Heart left ventricle (tissue), 16 donors: ENCODE results near the gene ZCCHC4. TPM values are rescaled to one million over a fixed set of nuclear protein-coding genes. Genes with fewer than 3 reads are reported as not detected.

ENCODE experiments used
- ATAC-seq, 4 donors: fragments of 200-7000 bp; cut with Tn5 transposase; one replicate each; pipeline ENCODE4 v1.9.1; 2020 to 2022; ENCODE audit warnings: moderate library complexity in 4 of 4, mild to moderate bottlenecking in 3 of 4, moderate number of reproducible peaks in 1 of 4
- DNase-seq, 5 donors: peaks; one replicate each; pipeline ENCODE4 v3.0.0-alpha.2; 2020
- H3K27ac ChIP-seq, 12 donors: fragments of 200-600 bp; sonication (generic) in 4 of 12; one replicate each; pipeline versions ENCODE4 v1.5.0 to v1.8.0; 2016 to 2022; ENCODE audit warnings: mild to moderate bottlenecking in 2 of 12
- H3K27me3 ChIP-seq, 9 donors: fragments of 200-600 bp; sonication (generic) in 2 of 9; one replicate each; pipeline versions ENCODE4 v1.5.1 to v1.8.0; 2016 to 2022; ENCODE audit warnings: mild to moderate bottlenecking in 3 of 9
- H3K36me3 ChIP-seq, 9 donors: fragments of 200-600 bp; sonication (generic) in 2 of 9; one replicate each; pipeline versions ENCODE4 v1.5.0 to v1.8.0; 2018 to 2022; ENCODE audit warnings: mild to moderate bottlenecking in 2 of 9
- H3K4me1 ChIP-seq, 12 donors: fragments of 200-600 bp; sonication (generic) in 4 of 12; one replicate each; pipeline versions ENCODE4 v1.5.0 to v1.8.0; 2016 to 2022; ENCODE audit warnings: mild to moderate bottlenecking in 3 of 12
- H3K4me3 ChIP-seq, 12 donors: fragments of 200-600 bp; sonication (generic) in 4 of 12; one replicate each; pipeline versions ENCODE4 v1.5.0 to v1.8.0; 2017 to 2022; ENCODE audit warnings: mild to moderate bottlenecking in 9 of 12, moderate library complexity in 4 of 12
- H3K9me3 ChIP-seq, 12 donors: fragments of 200-600 bp; sonication (generic) in 4 of 12; one replicate each; pipeline versions ENCODE4 v1.5.0 to v1.8.0; 2016 to 2022; ENCODE audit warnings: mild to moderate bottlenecking in 1 of 12
- POLR2A ChIP-seq, 2 donors: fragments of 450-650 bp; IDR thresholded peaks; one replicate each; pipeline ENCODE4 v1.6.1; 2017; ENCODE audit warnings: antibody characterized with exemption in 2 of 2, mild to moderate bottlenecking in 2 of 2, moderate library complexity in 2 of 2
- WGBS, 4 donors: extraction: QIAGEN DNeasy Blood & Tissue Kit in 2 of 4; methylation state at CpG; one replicate each; pipeline versions ENCODE4 v1.1.5 to v1.1.7; 2013 to 2018; 5-methylcytosine and 5-hydroxymethylcytosine counted together
- intact Hi-C, 10 donors: fragments of 100-400 bp; cut with DNase I; formaldehyde crosslinking; loops; one replicate each; pipeline versions ENCODE4 v1.11.1 to v1.14.2; 2022
- polyA plus RNA-seq, 2 donors: library from polyadenylated mRNA; stranded (reverse); fragments of 200-250 nt; gene quantifications; one replicate each; pipeline ENCODE4 v1.2.3, GENCODE V29; 2013
- total RNA-seq, 9 donors: library from RNA; depleted of rRNA in 2 of 9; stranded (reverse); fragments of >200 nt in 2 of 9; fragmentation: NEBNext Ultra II Directional in 3 of 9; extraction: Animal tissue kit (Norgen Biotek cat#: 25700) in 3 of 9; gene quantifications; one replicate each; pipeline versions ENCODE4 v1.1.0 to v1.2.4, GENCODE V29; 2016 to 2023
- TF ChIP-seq, protein P1 (sequence below), 12 donors: fragments of 200-600 bp; sonication (generic) in 4 of 12; IDR thresholded peaks; one replicate each; pipeline versions ENCODE4 v1.5.0 to v1.8.0; 2018 to 2022; ENCODE audit warnings: antibody characterized with exemption in 12 of 12, mild to moderate bottlenecking in 5 of 12
- donor health status: ischemic (EF 13 %, LVEDD 7.1; RV severe dilation, severe dysfunction).
- donor health status: healthy with polysubstance abuse.
- donor health status: DM: no; HTN: yes; CAD: no.
- donor health status: DM: no; HTN: no; CAD: no.
- donor health status: ischemic (EF 25% LVEDD 6.9; RV normal size, moderate dysfunction).
- donor health status: ischemic (EF 25% LVEDD 5.7; RV mildly dilated, moderate dysfunction).
- donor health status: healthy.
- donor health status: DM: yes; HTN: yes; CAD: no.
- donor health status: ischemic (EF 35%, LVEDD 5.7; RV mildly dilated, moderate dysfunction).
- donor health status: nonischemic (EF 11% LVEDD 7.7; RV severe dilation, severe dysfunction).
- donor health status: DM: yes; HTN: yes; CAD: no.
- donor health status: PGD.
- donor health status: ischemic (EF 29% LVEDD 5.4; RV normal size, mild dysfunction).
- donor health status: nonischemic (EF 23%, LVEDD 6.1; RV moderate dilation, normal function).

The ZCCHC4 gene
- total and polyA plus RNA-seq, 11 donors, result 5.2 to 9.6 (median 7.3) TPM

DNA sequence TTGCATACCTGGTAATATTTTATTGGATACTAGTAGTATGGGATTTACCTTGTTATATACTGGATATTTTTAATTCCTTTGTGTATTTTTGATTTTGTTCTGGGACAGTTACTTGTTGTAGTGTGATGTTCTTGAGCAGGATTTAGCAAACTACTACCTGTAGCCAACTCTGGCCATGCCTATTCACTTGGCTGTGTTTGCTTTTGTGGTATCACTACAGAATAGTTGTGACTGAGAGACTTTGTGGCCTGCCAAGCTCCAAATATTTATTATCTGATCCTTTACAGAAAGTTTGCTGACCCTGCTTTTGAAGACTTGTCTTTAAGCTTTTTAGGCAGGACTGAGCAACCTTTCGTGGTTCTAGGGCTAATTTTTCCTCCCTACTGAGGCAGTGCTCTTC is 17.8 kb downstream of the ZCCHC4 start:
- H3K27me3 ChIP-seq, result no peaks in the 10 kb centered on the region
- peaks cover 0 to 14% (median 4%) of the 10 kb centered on the region in 12 donors for H3K4me1 ChIP-seq
- H3K9me3 ChIP-seq, result no peaks in the 10 kb centered on the region
- peak overlapping the region in 1 of 12 donors; percentile 55 for H3K27ac ChIP-seq
- H3K4me3 ChIP-seq, result no peak overlapping the region
- no peak for DNase-seq
- intact Hi-C loops, result no loop called here
- WGBS, 4 donors, result 94 to 99% (median 96%) methylated on average over 1 of the region's 1 CpG
- TF ChIP-seq POLR2A (IDR thresholded peaks at IDR 0.05), result no peak
- TF ChIP-seq, protein P1, sequence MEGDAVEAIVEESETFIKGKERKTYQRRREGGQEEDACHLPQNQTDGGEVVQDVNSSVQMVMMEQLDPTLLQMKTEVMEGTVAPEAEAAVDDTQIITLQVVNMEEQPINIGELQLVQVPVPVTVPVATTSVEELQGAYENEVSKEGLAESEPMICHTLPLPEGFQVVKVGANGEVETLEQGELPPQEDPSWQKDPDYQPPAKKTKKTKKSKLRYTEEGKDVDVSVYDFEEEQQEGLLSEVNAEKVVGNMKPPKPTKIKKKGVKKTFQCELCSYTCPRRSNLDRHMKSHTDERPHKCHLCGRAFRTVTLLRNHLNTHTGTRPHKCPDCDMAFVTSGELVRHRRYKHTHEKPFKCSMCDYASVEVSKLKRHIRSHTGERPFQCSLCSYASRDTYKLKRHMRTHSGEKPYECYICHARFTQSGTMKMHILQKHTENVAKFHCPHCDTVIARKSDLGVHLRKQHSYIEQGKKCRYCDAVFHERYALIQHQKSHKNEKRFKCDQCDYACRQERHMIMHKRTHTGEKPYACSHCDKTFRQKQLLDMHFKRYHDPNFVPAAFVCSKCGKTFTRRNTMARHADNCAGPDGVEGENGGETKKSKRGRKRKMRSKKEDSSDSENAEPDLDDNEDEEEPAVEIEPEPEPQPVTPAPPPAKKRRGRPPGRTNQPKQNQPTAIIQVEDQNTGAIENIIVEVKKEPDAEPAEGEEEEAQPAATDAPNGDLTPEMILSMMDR (IDR thresholded peaks at IDR 0.05), result no peak
- ATAC-seq, result no peak
- peaks cover 0 to 21% (median 5%) of the 10 kb centered on the region in 9 donors for H3K36me3 ChIP-seq

DNA sequence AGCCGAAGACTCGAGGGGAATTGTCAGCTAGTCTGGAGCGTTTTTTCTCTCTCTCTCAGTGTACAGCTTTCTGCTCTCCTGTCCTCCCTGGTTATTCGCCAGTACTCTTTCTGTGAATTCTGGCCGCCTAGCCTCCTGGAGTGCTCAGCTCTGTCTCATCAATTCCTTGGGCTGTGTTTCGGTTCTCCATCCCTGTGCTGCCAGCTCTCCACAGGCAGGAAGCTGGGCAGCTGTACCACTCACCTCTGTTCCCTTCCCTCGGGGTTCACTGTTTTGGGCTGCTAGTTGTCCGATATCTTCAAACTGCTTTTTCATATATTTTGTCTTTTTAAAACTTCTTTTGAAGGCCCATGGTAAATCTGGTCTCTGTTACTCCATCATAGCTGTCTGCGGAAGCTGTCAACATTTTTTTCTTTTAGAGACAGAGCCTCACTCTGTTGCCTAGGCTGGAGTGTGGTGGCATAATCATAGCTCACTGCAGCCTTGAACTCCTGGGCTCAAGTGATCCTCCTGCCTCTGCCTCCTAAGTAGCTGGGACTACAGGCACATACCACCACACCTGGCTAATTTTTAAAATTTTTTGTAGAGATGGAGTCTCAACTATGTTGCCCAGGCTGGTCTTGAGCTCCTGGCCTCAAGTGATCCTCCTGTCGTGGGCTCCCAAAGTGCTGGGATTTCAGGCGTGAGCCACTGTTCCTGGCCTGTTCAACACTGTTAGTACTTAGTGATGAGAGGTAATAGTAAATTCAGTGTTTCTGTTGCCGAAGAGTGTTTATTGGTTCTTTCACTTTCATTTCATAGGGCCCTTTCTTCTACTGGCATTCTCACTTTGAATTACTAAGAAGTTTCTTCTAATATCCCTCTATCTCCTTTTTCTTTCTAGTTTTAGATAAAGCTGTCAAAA is 18.6 kb downstream of the ZCCHC4 start:
- DNase-seq (no peak), ATAC-seq (peak in 1 of 4 donors; percentile 9)
- H3K4me3 ChIP-seq, result peak overlapping the region in 3 of 12 donors; percentile 8 to 45 (median 9)
- WGBS, 4 donors, result 82 to 91% (median 87%) methylated on average over 12 of the region's 12 CpGs
- peak overlapping the region in 2 of 12 donors; percentile 33 to 55 for H3K27ac ChIP-seq
- H3K36me3 ChIP-seq, result peaks cover 0 to 29% (median 7%) of the 10 kb centered on the region in 9 donors
- H3K9me3 ChIP-seq, result no peaks in the 10 kb centered on the region
- H3K4me1 ChIP-seq, result peaks cover 0 to 14% (median 4%) of the 10 kb centered on the region in 12 donors
- TF ChIP-seq POLR2A (IDR thresholded peaks at IDR 0.05), result no peak
- TF ChIP-seq, protein P1 (IDR thresholded peaks at IDR 0.05), result no peak
- no peaks in the 10 kb centered on the region for H3K27me3 ChIP-seq
- intact Hi-C loops, result no loop called here

DNA sequence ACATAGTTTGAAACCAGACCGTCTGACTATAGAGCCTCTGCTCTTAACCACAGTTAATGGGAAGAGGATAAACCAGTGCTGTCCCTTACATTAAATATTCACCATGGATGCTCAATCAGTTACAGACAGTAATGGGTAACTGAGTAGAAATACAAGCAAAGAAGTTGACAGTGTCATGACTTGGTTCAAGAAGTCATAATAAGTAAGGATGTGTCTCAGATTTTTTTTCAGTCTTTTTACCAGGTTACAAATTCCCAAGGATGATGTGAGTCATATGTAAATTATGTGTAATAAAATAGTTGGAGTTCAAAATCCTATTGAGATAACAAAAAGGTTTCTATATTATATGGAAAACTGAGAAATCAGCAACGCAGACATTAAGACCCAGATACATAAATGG is 31.1 kb downstream of the ZCCHC4 start:
- Histone ChIP-seq H3K4me3 (no peak overlapping the region), H3K9me3 (no peaks in the 10 kb centered on the region), H3K27ac (no peak overlapping the region), H3K36me3 (peaks cover 0 to 29% (median 4%) of the 10 kb centered on the region in 9 donors), H3K4me1 (no peaks in the 10 kb centered on the region), H3K27me3 (no peaks in the 10 kb centered on the region)
- ATAC-seq (no peak), DNase-seq (no peak)
- intact Hi-C loops, result no loop called here
- TF ChIP-seq, protein P1 (IDR thresholded peaks at IDR 0.05), result no peak
- TF ChIP-seq POLR2A (IDR thresholded peaks at IDR 0.05), result no peak
- WGBS, 4 donors, result 97 to 98% (median 98%) methylated on average over 2 of the region's 2 CpGs

DNA sequence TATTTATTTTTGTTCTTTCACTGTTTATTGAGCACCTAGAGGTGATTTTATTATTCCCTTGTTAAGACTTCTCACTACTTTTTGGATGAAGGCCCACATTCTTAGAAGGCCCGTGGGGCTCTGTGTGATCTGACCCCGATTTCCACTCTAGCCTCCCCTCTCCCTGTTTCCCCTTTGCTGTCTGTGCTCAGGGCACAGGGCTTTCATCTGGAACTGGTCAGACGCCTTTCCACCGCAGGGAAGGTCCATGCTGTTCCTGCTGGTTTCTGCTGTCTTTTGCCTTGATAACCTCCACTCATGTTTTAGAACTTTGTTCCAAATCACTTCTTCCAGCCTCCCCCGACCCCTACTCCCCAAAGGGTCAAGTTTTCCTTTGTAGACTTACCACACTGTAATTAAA is 33.2 kb downstream of the ZCCHC4 start:
- TF ChIP-seq POLR2A (IDR thresholded peaks at IDR 0.05), result no peak
- TF ChIP-seq, protein P1 (IDR thresholded peaks at IDR 0.05), result no peak
- Histone ChIP-seq H3K27me3 (no peaks in the 10 kb centered on the region), H3K9me3 (no peaks in the 10 kb centered on the region), H3K4me3 (no peak overlapping the region), H3K4me1 (no peaks in the 10 kb centered on the region), H3K36me3 (peaks cover 0 to 31% (median 4%) of the 10 kb centered on the region in 9 donors), H3K27ac (no peak overlapping the region)
- ATAC-seq (no peak), DNase-seq (no peak)
- 67 to 72% (median 70%) methylated on average over 5 of the region's 5 CpGs for WGBS, 4 donors
- intact Hi-C loops, result no loop called here
